Measurements from ENCODE around the gene FGF9.

Gene FGF9

DNA sequence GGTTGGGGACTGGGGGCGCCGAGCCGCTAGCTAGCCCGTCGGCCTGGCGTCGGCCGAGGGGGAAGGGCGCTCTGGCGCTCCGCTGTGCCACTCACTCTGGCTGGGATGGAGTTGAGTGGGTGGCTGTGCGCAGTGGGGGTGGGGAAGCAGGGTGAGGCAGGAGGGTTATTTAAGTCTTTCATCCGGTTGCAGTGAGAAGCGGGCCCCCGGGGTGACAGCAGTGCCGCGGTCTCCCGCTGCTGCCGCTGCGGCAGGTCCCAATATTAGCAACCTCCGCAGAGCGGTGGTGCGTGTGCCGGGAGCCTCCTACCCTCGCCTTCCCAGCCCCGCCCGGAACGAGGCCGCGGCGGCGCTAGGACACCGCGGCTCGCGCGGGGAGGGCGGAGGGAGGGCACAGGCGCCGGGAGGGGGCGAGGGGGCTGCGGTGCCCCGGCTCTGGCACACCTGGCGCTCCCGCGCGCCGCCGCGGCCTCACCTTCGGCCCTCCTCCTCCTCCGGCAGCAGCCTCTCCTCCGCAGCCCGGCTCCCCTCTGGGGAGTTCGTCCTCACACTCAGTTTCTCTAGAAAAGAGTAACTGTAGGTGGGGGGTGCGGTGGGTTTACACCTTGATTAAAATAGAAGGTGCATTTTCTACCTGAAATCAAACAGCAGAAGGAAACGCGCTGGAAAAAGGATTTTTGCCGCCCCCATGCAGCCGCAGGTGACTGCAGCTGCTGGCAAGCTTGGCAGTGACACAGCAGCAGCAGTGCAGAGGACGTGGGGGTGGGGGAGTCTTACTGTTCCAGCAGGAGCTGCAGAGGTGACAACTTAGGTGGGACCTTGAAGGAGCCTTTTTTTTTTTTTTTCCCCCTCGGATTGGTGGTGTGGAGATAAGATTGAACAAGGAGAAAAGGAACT is 4.5 kb downstream of the FGF9 start:
- DNase-seq, result no peak

GRCh38 chr13:21676611-21677021 is 5.7 kb downstream of the FGF9 start:
- no peak for DNase-seq

DNA sequence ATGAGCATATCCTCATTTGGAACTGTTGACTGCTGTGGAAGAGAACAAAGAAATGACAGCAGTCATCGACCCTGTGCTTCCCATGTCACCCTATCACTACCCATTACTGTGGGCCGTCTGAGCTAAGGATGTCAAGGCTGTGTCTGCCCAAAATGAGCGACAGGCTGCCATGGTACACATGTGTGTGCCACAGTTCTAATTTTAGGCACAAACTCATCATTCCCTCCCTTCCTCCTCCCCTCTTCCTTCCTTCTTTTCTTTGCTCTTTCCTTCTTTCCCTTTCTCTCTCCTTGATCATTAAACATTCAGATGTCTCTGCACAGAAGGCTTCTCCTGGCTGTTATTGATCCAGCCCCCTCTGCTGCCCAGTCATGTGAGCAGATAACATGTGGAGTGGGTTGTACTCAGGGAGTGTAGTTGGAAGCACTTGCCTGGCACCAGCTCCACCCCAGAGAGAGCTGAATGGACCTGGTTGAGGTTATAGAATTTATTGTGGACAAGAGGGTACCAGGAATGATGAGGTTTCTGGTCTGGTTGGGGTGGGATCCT is 6.3 kb downstream of the FGF9 start:
- no peak for DNase-seq

DNA sequence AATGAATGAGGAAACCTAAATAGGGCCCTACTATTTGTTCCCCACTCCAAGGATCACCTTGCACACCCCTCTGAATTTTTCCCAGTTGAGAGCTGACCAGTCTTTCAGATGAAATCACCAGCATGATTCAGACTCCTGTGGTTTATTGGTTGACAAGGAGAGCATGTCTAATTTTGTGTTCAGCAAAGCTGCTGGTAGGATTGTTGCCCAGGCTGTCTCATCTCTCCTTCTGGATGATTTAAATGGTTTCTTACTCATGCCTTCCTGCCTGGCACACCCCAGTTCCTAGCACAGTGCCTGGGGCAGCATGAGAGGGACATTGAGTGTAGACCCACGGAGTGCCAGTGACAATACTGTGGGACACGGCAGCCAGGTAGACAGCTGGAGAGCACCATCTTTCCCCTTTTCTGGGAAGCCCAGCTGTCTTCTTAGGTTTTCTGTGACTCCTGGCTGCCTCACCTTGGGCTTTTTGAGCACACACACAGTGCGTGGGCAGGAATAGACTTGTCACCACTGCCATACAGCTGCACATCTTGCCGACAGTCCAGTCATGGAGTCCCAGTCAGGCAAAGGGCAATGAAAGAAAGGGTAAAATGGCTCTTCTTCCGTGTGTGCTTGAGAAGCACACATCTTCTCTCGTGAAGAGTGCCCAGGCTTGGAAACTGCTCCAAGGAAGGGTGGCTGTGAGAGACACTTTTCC is 12.3 kb downstream of the FGF9 start:
- DNase-seq, result no peak

DNA sequence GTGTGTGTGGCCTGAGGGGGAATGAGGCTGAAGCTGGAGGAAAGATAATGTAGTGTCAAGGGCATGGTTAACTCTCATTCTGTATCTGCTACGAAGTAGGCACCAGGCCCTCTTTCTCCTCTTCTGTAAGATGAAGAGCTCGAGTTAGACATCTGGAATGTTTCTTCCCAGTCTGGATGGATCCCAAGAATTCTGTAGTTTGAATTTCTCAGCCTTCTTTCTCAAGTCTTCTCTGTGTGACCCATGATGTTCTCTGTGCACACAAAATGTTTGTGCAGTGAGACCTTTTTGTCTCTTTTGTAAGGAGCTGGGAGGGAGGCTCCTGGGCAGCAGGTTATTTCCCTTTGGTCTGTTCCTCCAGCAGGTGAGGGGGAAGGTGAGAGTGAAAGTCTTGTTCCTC is 13.7 kb downstream of the FGF9 start:
- no peak for DNase-seq

GRCh38 chr13:21685485-21686064 is 14.7 kb downstream of the FGF9 start:
- no peak for DNase-seq

DNA sequence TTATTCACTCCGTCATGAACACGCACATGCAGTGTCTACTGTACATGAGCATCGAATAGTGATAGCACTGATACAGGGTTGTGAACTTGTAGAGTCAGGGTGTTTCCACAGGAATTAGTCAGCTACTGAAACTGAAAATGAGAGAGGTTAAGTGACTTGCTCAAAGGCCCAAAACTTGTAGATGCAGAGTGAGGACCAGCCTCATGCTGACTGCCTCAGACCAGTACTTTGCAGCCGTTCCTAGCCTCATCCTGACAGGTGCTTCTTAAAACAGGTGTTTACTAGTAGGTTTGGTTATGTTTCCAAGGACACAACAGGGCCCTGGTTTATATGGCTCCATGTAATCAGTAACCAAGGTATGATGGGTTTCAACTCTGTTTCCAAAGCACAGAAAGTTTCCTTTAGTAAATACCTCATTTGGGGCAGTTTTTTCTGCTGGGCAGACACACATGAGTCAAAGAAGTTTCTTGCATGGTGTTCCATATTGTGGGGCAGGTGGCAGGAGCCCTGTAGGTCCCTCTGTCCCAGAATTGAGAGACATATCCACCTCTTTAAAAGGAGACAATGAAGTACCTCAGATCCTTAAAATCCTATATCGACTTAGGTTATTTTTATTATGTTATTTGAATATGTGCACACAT is 16.0 kb downstream of the FGF9 start:
- no peak for DNase-seq

- DNase-seq, result no peak
These were observed 17.2 kb downstream of the FGF9 start for GRCh38 chr13:21688056-21688455.

GRCh38 chr13:21689097-21689496 is 18.2 kb downstream of the FGF9 start:
- DNase-seq, result no peak

DNA sequence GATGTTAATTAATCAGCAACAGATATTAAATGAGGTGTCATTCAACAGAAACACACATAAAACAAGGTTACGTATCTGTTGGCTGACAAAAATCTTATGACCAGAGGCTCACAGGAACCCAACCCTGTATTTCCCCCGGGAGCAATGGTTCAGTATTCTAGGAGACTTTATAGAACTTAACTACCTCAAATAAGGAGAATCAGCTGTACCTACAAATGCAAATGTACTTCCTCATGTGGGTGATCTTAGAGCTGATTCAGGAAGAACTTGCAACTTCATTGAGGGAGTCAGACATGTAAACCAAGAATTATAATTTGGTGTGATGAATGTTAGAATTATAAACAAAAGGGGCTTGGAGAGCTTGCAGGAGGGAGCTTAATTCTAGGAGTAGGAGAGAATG is 20.1 kb downstream of the FGF9 start:
- DNase-seq, result no peak

DNA sequence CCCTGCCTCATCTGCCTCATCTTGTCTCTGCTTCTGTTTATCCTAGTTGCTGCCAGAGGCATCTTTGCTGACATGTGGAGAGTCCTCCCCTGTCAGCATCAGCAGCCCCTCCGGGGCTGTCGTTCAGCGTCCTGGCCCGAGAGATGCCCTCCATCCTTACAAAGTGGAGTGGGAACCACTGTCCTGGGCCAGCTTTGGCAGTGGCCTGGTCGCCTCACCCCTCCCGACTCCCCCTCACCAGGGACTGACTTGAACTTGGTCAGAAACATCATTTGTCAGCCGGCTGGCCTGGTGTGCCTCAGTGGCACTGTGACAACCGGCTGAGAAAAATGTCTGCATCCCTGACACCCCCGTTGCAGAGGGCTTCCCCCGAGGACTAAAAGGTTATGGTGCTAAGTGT is 20.6 kb downstream of the FGF9 start:
- DNase-seq, result no peak

DNA sequence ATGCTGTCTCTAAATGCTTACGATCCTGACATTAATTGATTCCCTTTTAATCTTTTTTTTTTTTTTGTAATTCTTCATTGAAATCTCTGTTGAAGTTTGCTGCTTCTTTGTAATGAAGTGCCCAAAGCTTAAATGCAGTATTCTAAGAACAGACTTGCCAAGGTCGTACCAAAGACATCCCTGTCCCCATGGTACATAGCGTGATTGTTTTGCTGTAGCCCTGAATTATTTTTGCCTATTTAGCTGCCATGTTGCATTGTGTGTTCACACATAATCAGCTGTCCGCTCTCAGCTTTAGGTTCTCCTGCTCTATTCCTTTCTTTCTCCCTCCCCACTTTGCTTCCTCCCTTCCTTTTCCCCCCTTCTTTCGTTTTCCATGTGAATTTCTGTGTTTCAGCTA is 21.1 kb downstream of the FGF9 start:
- DNase-seq, result no peak

- DNase-seq, result no peak
These were observed 24.0 kb downstream of the FGF9 start for GRCh38 chr13:21694831-21695230.

DNA sequence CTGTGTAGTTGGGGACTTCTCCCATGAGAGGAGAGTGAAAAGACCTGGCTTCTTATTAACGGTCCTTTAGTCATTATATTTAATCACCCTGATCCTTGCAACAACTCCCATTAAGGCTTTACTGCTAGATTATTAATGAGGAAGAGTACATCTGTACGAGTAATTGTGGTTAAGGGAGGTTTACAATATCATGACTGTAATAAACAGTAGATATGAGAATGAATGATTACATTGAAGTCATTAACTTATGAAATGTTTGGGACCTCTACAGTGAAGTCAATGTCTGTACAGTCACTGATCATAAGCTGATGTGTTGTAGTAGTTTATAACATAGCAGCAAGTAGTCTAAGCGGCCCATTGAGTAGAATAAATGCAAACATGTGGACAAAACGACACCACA is 24.7 kb downstream of the FGF9 start:
- DNase-seq, result no peak

GRCh38 chr13:21696865-21697448 is 26.1 kb downstream of the FGF9 start:
- no peak for DNase-seq

DNA sequence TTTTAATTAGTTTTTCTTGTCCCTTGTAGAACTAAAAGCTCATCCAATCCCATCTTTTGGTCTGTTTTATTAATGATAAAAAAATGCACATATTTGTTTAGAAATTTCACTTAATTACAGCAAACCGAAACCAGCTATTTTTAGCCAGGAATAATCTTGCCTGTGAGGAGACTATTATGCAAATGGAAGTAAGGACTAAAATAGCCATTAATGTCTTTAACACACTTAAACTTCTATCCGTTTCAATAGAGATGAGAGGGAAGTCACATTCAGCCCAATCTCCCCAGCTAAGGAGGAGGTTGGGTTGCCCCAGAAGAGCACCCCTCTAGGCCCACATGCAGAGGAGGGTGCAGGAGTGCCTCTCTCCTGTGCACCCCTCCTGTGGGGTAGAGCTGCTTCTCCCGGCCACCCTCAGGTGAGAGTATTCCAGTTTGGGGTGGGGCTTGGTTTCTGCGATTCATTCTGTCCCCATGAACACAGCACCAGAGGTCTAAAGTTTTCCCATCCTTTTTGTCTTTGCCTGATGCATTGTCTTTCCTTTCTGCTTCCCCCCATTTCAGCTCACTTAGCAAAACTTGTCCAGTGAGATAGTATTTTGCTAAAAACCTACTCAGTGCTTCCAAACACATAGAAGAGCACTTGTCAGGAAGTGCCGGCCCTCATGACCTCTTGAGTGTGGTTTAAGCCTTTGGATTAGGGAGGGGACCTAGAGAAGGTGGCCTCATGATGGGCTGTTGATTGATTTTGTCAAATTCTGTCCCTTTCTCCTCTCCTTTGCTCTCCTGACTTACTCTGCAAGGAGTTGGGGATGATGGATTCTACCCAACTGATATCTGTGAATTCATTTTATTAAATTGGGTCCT is 28.2 kb downstream of the FGF9 start:
- no peak for DNase-seq

DNA sequence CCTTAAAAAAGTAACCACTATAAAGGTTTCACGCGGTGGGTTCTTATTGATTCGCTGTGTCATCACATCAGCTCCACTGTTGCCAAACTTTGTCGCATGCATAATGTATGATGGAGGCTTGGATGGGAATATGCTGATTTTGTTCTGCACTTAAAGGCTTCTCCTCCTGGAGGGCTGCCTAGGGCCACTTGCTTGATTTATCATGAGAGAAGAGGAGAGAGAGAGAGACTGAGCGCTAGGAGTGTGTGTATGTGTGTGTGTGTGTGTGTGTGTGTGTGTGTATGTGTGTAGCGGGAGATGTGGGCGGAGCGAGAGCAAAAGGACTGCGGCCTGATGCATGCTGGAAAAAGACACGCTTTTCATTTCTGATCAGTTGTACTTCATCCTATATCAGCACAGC is 30.6 kb downstream of the FGF9 start:
- no peak for DNase-seq

DNA sequence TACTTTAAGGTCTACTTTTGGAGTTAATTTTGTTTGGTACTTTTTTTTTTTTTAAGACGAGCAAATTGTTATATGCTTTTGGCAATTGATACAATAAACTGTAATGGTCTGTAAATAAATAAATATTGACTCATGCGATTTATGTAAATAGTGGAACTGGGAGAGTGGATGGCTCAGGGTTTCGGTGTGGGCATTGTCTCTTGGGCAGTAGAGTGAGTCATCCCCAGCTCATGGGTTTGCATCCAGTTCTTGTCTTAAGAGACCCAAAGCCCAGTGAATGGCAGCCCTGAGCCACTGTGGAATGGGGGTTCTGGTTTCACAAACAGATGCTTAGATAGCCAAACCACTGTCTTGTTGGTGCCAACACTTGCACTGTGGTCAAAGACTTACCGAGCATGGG is 33.0 kb downstream of the FGF9 start:
- DNase-seq, result no peak

- DNase-seq, result no peak
These were observed 36.7 kb downstream of the FGF9 start for GRCh38 chr13:21707586-21707985.

DNA sequence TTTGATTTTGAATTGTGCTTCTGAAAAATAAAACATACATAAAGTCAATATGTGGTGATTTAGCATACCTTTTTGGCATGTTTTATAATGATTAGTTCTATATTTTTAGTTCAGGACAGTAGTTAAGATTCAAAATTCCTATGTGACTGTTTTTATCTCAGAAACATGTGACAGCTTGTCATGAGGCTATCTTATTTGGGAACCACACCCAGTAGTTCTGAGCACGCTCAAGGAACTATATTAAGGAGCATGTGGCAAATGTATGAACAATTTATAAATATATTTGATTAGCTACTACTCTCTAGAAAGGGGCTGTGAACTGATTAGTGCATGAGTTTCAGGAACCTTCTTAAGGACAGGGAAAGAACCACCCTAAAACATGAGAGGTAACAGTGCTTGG is 38.8 kb downstream of the FGF9 start:
- DNase-seq, result no peak

DNA sequence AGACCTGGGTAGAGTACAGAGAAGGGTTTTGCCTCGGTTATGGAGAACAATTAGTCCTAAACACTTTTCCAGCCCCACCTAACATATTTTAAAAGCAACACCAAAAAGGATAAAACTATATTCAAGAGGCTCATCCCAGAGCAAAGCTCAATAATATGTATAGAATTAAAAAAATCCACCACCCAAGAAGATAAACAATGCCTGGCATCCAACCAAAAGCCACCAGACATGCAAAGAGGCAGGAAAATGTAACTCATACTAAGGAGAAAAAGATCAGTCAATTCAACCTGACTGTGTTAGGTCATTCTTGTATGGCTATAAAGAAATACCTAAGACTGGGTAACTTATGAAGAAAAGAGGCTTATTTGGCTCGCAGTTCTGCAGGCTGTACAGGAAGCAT is 39.3 kb downstream of the FGF9 start:
- DNase-seq, result no peak

- DNase-seq, result no peak
These were observed 46.9 kb downstream of the FGF9 start for GRCh38 chr13:21717817-21718216.
